Progenitor cell of endocrine pancreas (in vitro differentiated cells): ENCODE data around the gene WDR31. TPM values are rescaled to one million over a fixed set of nuclear protein-coding genes. Genes with fewer than 3 reads are reported as not detected.
"Not testable (repeated sequence)": the region's sequence is repeated elsewhere in the genome, so short reads cannot be mapped to it uniquely, and the experiment has no call there.

Source experiments
- DNase-seq: peaks from one replicate; pipeline ENCODE4 v3.0.0; 2021; ENCODE audit warnings: low spot score; ENCODE audit not compliant: unreplicated experiment
- H3K27ac Mint-ChIP-seq: 2 replicates; pipeline ENCODE4 v1.8.0; 2021; ENCODE audit warnings: mild to moderate bottlenecking, moderate library complexity, mixed read lengths
- H3K27me3 Mint-ChIP-seq: 2 replicates; pipeline ENCODE4 v1.8.0; 2021; ENCODE audit warnings: mixed read lengths
- H3K36me3 Mint-ChIP-seq: 2 replicates; pipeline ENCODE4 v1.8.0; 2022; ENCODE audit warnings: mixed read lengths; ENCODE audit not compliant: insufficient read depth
- H3K4me1 Mint-ChIP-seq: 2 replicates; pipeline ENCODE4 v1.8.0; 2021; ENCODE audit warnings: low read depth, mixed read lengths
- H3K4me3 Mint-ChIP-seq: 2 replicates; pipeline ENCODE4 v1.8.0; 2021; ENCODE audit warnings: low read depth, mild to moderate bottlenecking, moderate library complexity, mixed read lengths
- H3K9me3 Mint-ChIP-seq: 2 replicates; pipeline ENCODE4 v1.8.0; 2021; ENCODE audit warnings: low read depth, mixed read lengths
- CTCF ChIP-seq: fragments of 200-600 bp; sonication (generic); IDR thresholded peaks from one replicate; pipeline ENCODE4 v1.5.0; 2021; ENCODE audit warnings: antibody characterized with exemption, mild to moderate bottlenecking; ENCODE audit not compliant: unreplicated experiment
- total RNA-seq: library from RNA; stranded (reverse); gene quantifications from 2 replicates; pipeline ENCODE4 v1.2.1, GENCODE V29; 2021

WDR31 gene
- total RNA-seq, 1 donor from 2014 or later: 5.7 TPM

- Mint-ChIP-seq H3K9me3 (peaks cover 4% of the 10 kb centered on the region), H3K27ac (peak overlapping the region; percentile 99), H3K36me3 (peaks cover 9% of the 10 kb centered on the region), H3K4me1 (peaks cover 53% of the 10 kb centered on the region), H3K4me3 (peak overlapping the region; percentile 60), H3K27me3 (no peaks in the 10 kb centered on the region)
- no peak for DNase-seq
- no peak for TF ChIP-seq CTCF
Observed at GRCh38 chr9:113381909-113382411, 41.9 kb upstream of the WDR31 start.

- not testable (repeated sequence) for H3K27me3 Mint-ChIP-seq, H3K36me3 Mint-ChIP-seq, DNase-seq, H3K9me3 Mint-ChIP-seq
- Mint-ChIP-seq H3K4me1 (peaks cover 48% of the 10 kb centered on the region), H3K4me3 (peak overlapping the region; percentile 60), H3K27ac (peak overlapping the region; percentile 99)
Observed at GRCh38 chr9:113381441-113381840, 41.4 kb upstream of the WDR31 start.

- no peak for TF ChIP-seq CTCF
- Mint-ChIP-seq H3K9me3 (no peaks in the 10 kb centered on the region), H3K36me3 (peaks cover 2% of the 10 kb centered on the region), H3K27me3 (no peaks in the 10 kb centered on the region), H3K4me1 (peaks cover 48% of the 10 kb centered on the region), H3K27ac (peak overlapping the region; percentile 98), H3K4me3 (peak overlapping the region; percentile 6)
- no peak for DNase-seq
Observed at GRCh38 chr9:113380869-113381378, 40.8 kb upstream of the WDR31 start.

GRCh38 chr9:113379829-113380210, 39.7 kb upstream of the WDR31 start:
- H3K27me3 Mint-ChIP-seq: not testable (repeated sequence)
- H3K27ac Mint-ChIP-seq: peak overlapping the region; percentile 98

GRCh38 chr9:113379094-113379828, 39.2 kb upstream of the WDR31 start:
- not testable (repeated sequence) for H3K36me3 Mint-ChIP-seq, DNase-seq, H3K27me3 Mint-ChIP-seq, H3K9me3 Mint-ChIP-seq
- Mint-ChIP-seq H3K27ac (peak overlapping the region; percentile 98), H3K4me1 (peaks cover 56% of the 10 kb centered on the region), H3K4me3 (peak overlapping the region; percentile 47)

More at GRCh38 chr9:113379829-113380210, 39.7 kb upstream of the WDR31 start:
- Mint-ChIP-seq H3K4me1 (peaks cover 56% of the 10 kb centered on the region), H3K4me3 (peak overlapping the region; percentile 47)
- not testable (repeated sequence) for H3K36me3 Mint-ChIP-seq, DNase-seq, H3K9me3 Mint-ChIP-seq

- Mint-ChIP-seq H3K4me3 (peak within 1 kb of the TSS; percentile 85), H3K36me3 (peaks cover 12% of the 10 kb centered on the region), H3K27ac (peak within 1 kb of the TSS; percentile 97), H3K4me1 (peaks cover 51% of the 10 kb centered on the region), H3K9me3 (no peaks in the 10 kb centered on the region), H3K27me3 (no peaks in the 10 kb centered on the region)
- peak; percentile 57 for DNase-seq
- TF ChIP-seq CTCF: no peak
Observed at GRCh38 chr9:113376634-113377567, 36.8 kb upstream of the WDR31 start, which contains the start of gene HDHD3. HDHD3 (minus strand) TSS chr9:113376986; CDS start chr9:113374354, 2,632 bp downstream.
